Measurements from ENCODE around the gene FRAS1. TPM values are rescaled to one million over a fixed set of nuclear protein-coding genes. Genes with fewer than 3 reads are reported as not detected.

The FRAS1 gene
- total and polyA plus RNA-seq, 2 of the 8 experiments (the other 6 are each of a cell fraction or from before 2014, with no cell fraction given) = 38.5 to 109 TPM

- H3K9me3 ChIP-seq (ENCODE audit: insufficient read depth in 2 of 2, low read depth in 1 of 2, low read length in 1 of 2) = no peaks in the 10 kb centered on the region
- POLR2A ChIA-PET (ENCODE audit: partially characterized antibody) = no interaction called here
- no peak overlapping the region for H2BK20ac ChIP-seq (ENCODE audit: low read length)
- H4K20me1 ChIP-seq (replicated peaks in 1 of 2; ENCODE audit: control insufficient read depth in 1 of 2, insufficient read depth in 2 of 2, low read length in 2 of 2) = no peaks in the 10 kb centered on the region
- H3K4me2 ChIP-seq (ENCODE audit: insufficient read depth in 1 of 2, low read depth in 2 of 2, low read length in 2 of 2) = no peak overlapping the region
- no peaks in the 10 kb centered on the region for H3K23me2 ChIP-seq (ENCODE audit: low read depth, low read length)
- no peak overlapping the region for H2BK15ac ChIP-seq (ENCODE audit: low read length)
- no peak overlapping the region for H3K4me3 ChIP-seq (ENCODE audit: extremely low read depth in 1 of 4, insufficient read depth in 2 of 4, low read depth in 3 of 4, low read length in 4 of 4)
- 94% methylated on average over 3 of the region's 3 CpGs; no CpG with 5 or more reads in 1 of the 2 experiments for WGBS, 2 experiments (ENCODE audit: extremely low coverage in 1 of 2, insufficient coverage in 1 of 2, insufficient read length in 1 of 2, insufficient replicate concordance in 2 of 2, low coverage in 1 of 2, low lambda C conversion rate in 2 of 2, missing lambda C conversion rate in 1 of 2)
- H3K36me3 ChIP-seq (ENCODE audit: control insufficient read depth in 2 of 4, insufficient read depth in 4 of 4, low read length in 3 of 4) = no peaks in the 10 kb centered on the region; a peak in 1 of 8 replicates
- CTCF ChIA-PET (ENCODE audit: partially characterized antibody) = interaction anchor here (1.1 kb wide), 1 partner anchor 16 kb away, joined by 4 read pairs; no protein-coding TSS in a partner anchor
- H3K23ac ChIP-seq (ENCODE audit: insufficient read length) = no peak overlapping the region
- no peak overlapping the region for H2BK120ac ChIP-seq (replicated peaks; ENCODE audit: low read depth, low read length)
- no peak overlapping the region for H3K56ac ChIP-seq (replicated peaks; ENCODE audit: insufficient read length, low read depth, low read length)
- peaks cover 4 to 90% of the 10 kb centered on the region in 2 experiments; a peak in 3 of 4 replicates for H3K79me2 ChIP-seq (ENCODE audit: control insufficient read depth in 1 of 2, insufficient read depth in 2 of 2, low read length in 2 of 2)
- H3K27ac ChIP-seq (ENCODE audit: low read depth, low read length) = no peak overlapping the region
- peaks cover 4% of the 10 kb centered on the region; the same call in 1 of the 2 replicates for H3K79me1 ChIP-seq (ENCODE audit: low read depth, low read length)
- no peak overlapping the region for H2BK5ac ChIP-seq (ENCODE audit: low read depth, low read length)
- H2AFZ ChIP-seq (ENCODE audit: low read length) = no peak overlapping the region
- H3K18ac ChIP-seq (ENCODE audit: extremely low read depth, low read length) = no peak overlapping the region
- H2AK5ac ChIP-seq (ENCODE audit: low read depth, low read length) = no peak overlapping the region
- no peak overlapping the region for H3K4ac ChIP-seq (replicated peaks; ENCODE audit: insufficient read length, low read depth, low read length)
- no peaks in the 10 kb centered on the region for H3K27me3 ChIP-seq (replicated peaks in 1 of 4; ENCODE audit: control insufficient read depth in 3 of 4, extremely low read depth in 1 of 4, insufficient read depth in 3 of 4, low read length in 3 of 4)
- FAIRE-seq (no peak), DNase-seq (ENCODE audit: low read depth in 1 of 2, low spot score in 2 of 2) (no peak)
- no peak overlapping the region for H2BK12ac ChIP-seq (ENCODE audit: low read depth, low read length)
- no peak overlapping the region for H4K91ac ChIP-seq (replicated peaks; ENCODE audit: insufficient read length, low read length)
- no peak overlapping the region for H4K8ac ChIP-seq (ENCODE audit: extremely low read depth, insufficient read depth, low read length)
- no peak overlapping the region for H3K14ac ChIP-seq (ENCODE audit: insufficient read length)
- H4K5ac ChIP-seq (ENCODE audit: insufficient read length, low read depth, low read length) = no peak overlapping the region
- H3K9ac ChIP-seq (replicated peaks in 1 of 4; ENCODE audit: extremely low read depth in 1 of 4, low read depth in 3 of 4, low read length in 3 of 4) = no peak overlapping the region
- H3K4me1 ChIP-seq (replicated peaks in 1 of 4; ENCODE audit: control insufficient read depth in 3 of 4, insufficient read depth in 4 of 4, low read length in 3 of 4) = peaks cover 0 to 6% (median 3%) of the 10 kb centered on the region in 4 experiments; a peak in 2 of 7 replicates
- no peak for TF ChIP-seq BACH1 (IDR thresholded peaks at IDR 0.05; ENCODE audit: low read length)
- TF ChIP-seq KDM4A (IDR thresholded peaks at IDR 0.05; ENCODE audit: low read depth, low read length, severe bottlenecking) = no peak
- TF ChIP-seq CTBP2 (IDR thresholded peaks at IDR 0.05; ENCODE audit: borderline replicate concordance, insufficient read depth, insufficient read length, low read length) = no peak
- TF ChIP-seq JUN (IDR thresholded peaks at IDR 0.05; ENCODE audit: low read depth, low read length) = no peak
- TF ChIP-seq HDAC2 (IDR thresholded peaks at IDR 0.05; ENCODE audit: borderline replicate concordance in 1 of 2, low read depth in 2 of 2, low read length in 2 of 2) = no peak
- TF ChIP-seq GTF2F1 (IDR thresholded peaks at IDR 0.05; ENCODE audit: borderline replicate concordance, low read depth, low read length) = no peak
- no peak for TF ChIP-seq CBX8 (IDR thresholded peaks at IDR 0.05; ENCODE audit: borderline replicate concordance, low read depth, low read length)
These were observed 150.4 kb downstream of the FRAS1 start for GRCh38 chr4:78207541-78207940.

Data from H1 (cell line).